Cerebellar cortex (tissue), 1 donor: Measurements from ENCODE around the gene CAB39.

Experiments
- DNase-seq: peaks from one replicate; pipeline ENCODE4 v3.0.0-alpha.2; 2015; ENCODE audit warnings: low spot score

CAB39 gene

DNA sequence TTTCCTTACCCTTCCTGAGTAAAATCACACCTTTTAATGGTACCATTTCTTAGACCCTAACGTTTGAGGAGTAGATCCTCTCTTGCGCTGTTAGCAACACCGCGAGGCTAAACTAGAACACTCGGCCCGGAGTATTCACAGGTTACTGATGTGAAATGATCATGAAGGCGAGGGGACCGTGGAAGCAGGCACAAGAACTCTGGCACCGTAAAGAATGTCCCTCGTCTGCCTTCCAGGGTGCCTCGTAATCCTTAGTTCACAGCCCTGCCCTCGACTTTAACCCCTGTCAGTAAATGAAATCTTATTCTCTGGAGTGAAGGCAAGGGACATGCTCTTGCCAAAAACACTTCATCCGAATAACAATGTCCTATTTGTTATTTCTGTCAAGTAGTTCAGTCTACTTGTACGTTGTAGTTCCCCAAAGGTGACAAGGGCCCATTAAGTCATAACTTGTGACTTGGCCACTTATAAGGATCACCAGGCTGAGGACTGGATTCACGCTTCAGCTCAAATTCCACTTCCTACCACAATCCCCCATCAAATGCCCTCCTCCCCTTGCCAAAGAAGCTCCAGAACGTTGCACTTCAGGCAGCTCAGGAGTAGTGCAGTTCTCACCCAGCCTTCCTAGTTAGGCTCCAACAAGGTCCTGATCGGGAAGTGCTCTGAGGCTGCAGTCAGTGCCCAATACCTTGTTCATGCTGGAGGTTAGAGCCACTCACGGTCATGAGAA is 108.8 kb downstream of the CAB39 start:
- DNase-seq, result no peak

DNA sequence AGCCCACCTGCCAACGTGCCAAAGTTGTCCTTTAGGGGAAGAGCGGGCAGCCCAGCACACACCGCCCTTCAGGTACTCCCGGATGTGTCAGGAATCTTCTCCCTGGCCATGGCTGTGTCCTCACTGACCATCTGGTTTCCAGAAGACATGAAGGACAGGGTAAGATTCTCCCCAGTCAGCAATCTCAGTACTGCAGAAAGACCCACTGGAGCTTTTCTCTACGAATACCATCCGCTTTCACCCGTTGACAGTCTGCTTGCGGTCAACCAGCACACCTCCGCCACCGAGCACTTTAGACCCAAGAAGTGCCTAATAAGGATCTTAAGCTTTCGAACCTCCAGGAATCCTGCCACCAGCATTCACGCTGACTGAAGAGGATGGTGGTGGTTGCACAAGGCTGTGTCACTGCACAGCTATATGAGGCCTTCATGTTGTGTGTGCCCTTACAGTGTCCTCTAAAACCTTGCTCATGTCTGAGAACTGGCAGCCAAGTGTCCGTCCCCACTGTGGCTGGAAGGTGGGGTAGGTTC is 109.4 kb downstream of the CAB39 start:
- DNase-seq, result no peak

DNA sequence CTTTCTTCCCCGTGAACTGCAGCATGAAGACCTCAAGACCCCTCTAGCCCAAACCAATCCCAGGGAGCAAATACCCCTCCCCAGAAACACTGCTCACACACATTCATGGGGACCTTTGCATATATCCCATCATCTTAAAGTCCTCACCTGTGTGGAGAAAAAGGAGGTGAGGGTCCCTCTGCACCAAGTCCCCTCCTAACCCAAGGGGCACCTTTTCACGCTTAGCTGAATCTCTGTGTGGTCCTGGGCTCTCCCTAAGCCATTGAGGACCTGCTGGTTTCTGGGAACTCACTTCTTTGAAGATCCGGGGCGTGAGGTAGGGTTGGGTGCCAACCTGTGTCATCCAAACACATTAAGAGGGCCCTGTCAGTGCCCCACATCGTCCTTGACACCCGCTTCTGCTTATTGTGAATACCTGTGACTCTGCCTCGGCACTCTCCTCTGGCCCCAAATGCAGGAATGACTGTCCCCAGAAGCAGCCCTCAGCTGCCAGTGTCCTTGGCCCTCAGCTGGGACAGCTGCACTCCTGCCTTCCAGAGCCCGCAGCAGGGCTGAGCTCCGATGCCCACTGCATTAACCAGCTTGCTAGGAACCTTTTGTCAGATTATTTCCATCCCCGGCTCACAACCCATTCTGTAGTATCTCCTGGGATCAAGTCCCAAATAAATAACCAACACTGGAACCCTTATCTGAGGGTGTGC is 110.8 kb downstream of the CAB39 start:
- DNase-seq, result no peak

DNA sequence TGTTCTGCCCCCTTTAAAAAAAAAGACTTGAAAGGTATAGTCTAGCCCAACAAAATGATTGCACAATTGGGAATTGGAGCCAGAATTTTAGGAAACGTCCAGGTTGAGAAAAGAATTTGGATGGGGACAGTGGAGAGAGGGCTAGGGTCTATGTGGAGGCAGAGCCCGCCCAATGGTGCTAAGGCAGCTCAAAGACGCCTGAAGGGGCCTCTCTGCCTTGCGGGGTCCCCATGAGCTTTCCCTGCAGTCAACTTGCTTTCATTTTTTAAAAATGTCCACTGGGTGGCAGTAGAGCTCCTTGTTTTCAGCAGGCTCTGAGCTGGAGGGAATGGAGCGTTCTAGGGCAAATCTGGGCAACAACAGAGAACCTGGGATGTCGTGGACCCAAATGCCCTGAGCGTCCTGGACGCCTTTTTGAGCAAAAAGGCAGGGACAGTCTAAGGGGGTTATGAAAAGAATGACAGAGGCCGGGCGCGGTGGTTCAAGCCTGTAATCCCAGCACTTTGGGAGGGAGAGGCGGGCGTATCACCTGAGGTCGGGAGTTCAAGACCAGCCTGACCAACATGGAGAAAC is 111.8 kb downstream of the CAB39 start:
- peak; percentile 89 for DNase-seq

DNA sequence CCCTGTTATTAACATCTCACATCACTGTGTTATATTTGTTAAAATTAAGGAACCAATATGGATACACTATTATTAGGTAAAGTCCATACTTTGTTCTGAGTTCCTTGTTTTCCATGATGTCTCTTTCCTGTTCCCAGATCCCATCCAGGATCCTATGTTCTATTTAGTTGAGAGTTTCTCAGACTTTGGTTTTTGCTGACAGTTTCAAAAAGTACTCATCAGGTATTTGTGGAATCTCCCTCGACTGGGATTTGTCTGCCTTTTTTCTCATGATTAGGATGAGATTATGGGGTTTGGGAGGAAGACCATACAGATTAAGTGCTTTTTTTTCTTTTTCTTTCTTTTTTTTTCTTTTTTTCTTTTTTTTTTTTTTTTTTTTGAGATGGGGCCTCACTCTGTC is 112.7 kb downstream of the CAB39 start:
- no peak for DNase-seq

DNA sequence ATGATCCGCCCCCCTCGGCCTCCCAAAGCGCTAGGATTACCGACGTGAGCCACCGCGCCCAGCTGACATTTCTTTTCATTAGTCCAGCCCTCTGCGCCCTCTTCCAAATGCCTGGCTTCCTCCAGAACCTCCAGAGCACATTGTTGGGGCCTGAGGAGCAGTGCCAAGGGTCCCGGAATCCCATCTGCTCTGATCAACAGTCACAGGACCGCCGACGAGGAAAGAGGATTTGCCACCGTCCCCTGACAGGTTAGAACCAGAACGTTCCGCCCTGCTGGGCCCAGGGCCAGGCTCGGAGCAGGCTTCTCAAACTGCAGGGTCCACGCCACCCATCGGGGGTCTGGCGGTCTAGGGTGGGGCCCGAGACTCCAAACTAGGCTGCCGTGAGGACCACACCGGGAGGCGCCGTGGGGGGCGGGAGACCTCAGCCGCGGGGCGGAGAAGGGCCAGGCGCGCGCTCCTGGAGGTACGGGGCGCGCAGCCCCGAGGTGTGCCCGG is 115.2 kb downstream of the CAB39 start:
- DNase-seq, result no peak

DNA sequence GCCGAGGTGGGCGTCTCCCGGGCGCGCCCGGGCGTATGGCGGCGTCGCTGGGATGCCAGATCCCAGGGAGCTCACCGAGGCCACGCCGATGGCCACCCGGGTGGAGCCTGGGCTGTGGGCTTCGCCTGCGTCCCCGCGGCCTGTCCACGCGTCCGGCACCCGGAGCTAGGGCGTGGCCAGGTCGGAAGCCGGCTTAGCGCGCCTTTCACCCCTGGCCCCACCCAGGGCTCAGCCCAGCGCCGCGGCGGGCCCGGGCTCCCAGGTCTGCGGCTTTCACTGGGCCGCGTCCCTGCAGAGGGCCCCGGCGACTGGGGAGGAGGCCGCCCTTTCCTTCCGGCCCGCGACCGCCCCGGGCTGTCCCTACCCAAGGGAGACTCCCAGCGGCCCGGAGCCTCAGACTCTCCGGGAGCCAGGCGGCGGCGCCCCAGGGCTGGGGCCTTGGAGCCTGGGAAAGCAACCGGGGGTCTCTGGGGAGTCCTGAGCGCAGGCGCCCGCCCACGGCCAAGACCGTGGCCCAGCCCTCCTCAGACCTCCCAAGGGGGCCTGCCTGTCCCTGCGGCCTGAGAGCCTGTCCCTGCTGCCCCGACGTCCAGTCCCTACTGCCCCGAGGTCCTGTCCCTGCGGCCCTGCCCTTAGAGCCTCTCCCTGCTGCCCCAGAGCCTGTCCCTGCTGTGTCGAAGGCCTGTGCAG is 115.8 kb downstream of the CAB39 start:
- no peak for DNase-seq

DNA sequence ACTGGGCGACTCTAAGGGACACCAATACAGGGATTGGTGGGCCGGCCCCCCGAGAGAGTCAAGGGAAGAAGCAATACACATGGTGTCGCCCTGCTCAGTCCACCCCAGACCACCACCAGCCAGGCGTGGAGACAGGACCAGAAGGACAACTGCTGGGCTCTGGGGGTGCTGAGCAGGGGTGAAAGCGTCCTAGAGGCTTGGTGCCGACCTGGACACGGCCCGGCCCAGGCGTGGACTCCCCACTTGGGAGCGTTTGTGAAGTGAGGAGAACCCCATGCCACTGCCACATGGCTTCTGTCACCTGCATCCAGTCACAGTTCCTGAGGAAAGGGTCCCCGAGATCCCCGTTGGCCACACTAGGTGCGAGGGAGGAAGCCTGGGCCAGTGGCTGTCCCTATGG is 116.7 kb downstream of the CAB39 start:
- DNase-seq, result no peak

DNA sequence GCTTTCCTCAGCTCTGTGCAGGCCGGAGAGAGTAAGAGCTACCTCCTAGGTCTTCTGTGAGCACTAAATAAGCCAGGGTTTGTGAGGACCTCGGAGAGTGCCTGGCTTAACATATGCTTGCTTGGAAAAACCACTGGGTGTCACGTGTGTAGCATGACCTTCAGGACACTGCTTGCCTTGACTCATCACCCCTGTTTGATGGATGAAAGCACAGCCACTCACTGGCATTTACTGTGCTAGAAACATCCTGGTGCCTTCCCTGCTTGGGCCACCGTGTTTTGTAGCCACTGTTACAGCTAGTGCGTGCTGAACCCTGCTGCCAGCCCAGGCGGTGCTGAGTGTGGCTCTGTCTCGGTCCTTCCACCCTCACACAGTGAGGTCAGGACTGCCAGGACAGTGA is 117.3 kb downstream of the CAB39 start:
- DNase-seq, result no peak

DNA sequence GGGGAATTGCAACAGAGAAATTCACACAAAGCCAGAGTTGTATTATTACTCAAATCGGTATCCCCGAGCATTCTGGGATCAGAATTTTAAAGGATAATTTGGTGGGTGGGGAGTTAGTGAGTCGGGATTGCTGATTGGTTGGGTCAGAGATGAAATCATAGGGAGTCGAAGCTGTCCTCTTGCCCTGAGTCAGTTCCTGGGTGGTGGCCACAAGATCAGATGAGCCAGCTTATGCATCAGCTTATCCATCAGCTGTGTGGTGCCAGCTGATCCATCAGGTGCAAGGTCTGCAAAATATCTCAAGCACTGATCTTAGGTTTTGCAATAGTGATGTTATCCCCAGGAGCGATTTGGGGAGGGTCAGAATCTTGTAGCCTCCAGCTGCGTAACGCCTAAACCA is 117.8 kb downstream of the CAB39 start:
- no peak for DNase-seq

DNA sequence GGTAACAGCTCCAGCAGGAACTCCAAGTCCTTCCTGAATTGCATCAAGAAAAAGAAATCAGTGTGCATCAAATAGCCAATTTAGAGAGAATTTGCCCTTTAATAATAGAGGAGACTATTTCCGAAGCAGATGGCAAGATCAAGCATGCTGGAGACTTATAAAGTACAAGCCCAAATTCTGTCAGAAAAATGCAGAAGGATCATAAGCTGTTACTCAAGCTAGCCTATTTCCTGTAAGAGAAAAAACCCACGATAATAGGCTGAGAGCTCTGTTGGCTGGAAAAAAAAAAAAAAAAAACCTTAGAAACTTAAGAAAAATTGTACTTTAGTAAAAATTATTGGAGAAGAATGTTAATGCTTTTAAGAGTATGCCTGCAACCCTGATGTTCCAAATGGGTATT is 127.7 kb downstream of the CAB39 start:
- DNase-seq, result no peak

DNA sequence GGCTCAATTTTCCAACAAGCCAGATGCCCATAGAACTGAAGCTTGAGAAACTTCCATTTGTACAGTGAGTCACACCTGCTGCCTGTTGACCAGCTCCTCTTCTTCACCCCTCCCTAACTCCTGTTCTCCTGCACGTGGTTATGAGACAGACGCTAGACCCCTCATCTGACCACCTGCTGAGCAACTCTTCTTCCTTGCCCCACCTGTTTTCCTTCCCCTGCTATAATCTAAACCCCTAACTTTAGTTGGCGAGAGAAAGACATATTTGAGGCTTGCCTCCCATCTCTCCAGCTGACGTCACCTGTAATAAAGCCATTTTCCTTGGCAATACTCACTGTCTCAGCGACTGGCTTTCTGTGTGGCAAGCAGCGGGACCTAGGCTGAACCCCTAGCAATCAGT is 129.8 kb downstream of the CAB39 start:
- no peak for DNase-seq

DNA sequence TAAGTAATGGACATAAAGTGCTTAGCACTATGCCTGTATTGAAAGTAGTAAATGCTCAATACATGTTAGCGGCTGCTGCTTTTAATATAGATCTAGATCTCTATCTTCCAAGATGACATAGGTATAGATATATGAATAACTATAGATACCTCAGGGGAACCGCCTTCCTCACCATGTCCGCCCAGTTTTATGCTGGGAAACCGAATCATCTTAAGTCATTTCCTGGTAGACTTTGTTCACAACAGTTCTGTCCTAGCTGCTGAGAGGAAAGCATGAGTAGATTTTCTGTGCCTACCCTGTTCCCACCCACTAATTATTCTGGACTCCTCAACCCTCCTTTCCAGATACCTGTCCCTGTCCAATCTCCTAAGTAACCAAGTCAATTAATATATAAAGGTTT is 130.5 kb downstream of the CAB39 start:
- no peak for DNase-seq

DNA sequence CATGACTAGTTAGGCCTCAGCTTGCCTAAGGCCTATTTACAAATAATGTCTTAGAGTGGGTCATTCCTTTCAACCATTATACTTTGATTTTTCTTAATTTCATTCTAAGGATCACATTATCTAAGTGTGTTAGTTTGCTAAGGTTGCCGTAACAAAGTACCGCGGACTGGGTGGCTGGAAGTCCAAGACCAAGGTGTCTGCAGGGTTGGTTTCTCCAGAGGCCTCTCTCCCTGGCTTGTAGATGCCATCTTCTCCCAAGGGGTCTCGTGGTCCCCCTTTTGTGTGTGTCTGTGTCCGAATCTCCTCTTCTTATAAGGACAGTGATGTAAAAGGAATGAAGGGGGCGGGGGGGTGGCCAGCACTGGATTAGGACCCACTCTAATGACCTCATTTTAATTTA is 133.7 kb downstream of the CAB39 start:
- DNase-seq, result no peak

DNA sequence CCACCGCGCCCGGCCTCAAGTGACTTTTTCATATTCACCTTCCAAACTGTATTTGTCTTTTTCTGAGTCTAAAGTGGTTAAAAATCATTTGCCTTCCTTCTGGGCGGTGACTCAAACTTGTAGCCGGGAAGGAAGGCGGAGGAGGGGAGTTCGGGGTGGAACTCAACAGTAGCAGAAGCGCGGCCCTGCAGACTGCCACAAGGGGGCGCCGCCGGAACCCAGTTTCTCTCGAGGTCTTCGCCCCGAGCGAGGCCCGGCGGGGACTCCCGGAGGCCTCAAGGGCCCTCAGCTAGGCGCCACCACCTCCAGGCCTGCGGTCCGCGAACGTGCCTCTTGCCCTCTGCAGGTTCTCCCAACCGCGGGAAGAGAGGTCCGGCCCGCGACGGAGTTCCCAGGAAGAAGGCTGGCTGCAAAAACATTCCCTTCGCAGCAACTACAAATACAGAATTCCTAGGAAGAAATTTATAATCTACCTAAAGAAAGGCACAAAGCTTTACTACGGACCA is 135.3 kb downstream of the CAB39 start:
- peak; percentile 65 for DNase-seq

DNA sequence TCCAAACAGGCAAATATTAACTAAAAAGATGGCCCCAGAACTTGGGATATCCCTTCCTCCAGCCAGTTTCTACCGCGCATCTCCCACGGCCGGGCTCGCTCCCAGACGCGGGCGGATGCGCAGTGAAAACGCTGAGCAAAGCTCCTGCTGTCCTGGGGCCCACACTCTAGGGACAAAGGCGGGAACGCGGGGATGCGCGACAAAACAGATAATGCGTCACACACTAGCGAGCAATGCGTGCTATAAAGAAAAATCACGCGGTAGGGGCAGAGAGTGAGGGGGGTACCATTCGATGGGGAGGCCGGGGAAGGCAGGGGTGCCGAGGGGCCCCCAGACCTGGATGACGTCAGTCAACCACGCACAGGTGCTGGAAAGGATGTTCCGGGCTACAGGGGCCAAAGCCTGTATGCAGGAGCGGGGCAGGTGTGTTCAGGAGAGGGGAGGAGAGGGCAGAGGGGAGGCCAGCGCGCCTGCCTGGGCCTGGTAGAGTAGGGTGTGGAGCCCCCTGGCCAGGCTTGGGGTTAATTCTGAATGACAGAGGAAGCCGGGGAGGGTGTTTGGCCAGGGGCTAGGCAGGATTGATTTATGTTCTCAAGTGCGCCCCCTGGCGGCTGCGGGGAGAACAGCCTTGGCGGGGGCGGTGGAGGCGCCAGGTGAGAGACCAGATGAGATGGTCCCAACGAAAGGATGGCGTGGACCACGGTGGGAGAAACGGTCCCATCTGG is 137.2 kb downstream of the CAB39 start:
- DNase-seq, result no peak

DNA sequence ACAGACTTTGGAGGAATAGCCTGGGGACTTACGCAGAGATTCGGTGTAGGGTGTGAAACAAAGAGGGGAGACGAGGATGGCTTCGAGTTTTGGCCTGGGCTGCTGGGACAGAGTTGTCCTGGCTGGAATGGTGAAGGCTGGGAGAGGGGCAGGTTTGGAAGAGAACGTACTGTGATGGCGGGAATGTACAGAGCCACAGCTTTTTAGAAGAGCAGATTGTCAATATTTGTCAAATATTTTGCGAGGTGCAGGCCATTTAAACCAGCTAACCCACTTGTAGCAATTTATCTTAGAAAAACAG is 137.7 kb downstream of the CAB39 start:
- no peak for DNase-seq

DNA sequence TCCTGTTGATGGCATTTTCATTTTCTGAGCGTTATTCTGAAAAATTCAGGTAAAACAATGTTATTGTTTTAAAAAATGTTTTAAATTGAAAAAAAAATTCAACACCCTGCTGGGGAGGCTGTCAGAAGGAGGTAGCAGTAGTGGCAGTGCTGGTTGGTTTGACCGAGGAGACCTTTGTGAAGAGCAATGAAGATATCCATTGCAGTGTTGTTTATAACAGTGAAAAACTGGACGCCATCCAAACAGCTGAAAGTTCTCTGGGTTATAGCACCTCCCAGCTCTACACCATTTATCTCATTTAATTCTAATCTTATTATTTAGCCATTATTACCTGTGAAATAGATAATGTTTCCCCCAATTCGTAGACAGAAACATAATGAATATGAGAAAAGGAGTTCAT is 139.5 kb downstream of the CAB39 start:
- no peak for DNase-seq

DNA sequence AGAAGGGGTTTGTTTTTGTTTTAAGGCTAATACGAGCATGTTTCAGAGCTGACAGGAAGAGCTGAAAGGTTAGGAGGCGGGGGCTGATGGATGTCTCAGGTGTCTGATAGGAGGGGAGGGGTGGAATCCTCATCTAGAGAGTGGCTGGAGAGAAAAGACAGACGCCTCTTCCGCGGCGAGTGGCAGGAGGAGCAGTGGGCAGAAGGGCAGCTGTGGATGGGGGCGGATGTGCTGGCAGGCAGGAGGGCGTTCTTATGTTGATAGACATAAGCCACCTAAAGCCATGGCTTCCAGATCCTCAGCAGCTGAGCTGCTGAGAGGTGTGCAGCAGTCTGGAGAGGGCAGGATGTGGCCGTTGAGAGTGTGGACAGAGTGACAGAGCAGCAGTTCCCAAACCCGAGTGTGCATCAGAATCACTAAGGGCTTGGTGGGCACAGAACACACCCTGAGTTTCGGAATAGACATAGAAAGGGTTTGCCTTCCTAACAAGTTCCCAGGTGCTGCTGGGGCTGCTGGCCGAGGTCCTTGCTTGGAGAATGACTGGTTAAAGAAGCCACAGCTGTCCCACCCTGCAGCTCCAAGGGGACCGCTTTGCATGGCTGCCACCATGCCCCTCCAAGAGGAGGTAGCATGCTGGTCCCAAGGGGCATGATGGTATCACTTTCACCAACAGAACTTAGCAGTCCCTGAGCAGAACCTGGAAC is 149.1 kb downstream of the CAB39 start:
- no peak for DNase-seq

DNA sequence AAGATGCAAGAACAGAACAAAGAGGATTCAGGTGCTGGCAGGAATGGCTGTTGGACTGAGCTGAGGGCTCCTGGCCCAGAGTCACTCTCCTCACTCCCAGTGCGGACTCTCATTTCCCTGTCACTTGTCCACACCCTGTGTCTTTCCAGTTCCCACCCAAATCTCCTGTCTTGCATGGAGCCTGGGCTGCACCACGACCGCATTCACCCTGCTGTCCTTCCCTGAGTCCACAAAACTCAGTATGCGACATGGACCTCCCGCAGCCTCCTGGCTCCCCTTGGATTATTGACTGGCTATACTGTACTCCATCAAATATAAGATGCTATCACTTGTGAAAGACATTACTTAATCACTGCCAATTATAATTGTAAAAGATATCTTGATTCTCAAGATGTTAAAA is 149.7 kb downstream of the CAB39 start:
- DNase-seq, result no peak

DNA sequence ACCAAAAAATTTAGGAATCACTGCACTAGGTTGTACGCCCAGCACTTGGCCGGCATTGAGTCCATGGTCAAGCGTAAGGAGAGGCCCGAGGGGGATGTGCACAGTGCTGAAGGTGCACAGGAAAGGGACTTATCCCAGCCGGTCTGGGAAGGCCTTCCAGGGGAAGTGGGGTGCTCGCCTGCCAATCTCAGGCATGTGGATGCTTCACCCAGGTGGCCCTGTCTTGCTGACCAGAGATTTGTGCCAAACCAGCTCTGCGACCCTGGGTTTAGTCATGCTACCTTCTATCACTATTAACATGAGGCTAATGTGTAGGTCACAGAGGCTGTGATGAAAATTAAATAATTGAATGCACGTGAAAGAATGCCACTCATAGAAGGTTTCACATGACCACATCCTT is 150.4 kb downstream of the CAB39 start:
- DNase-seq, result no peak
